SKM-1 treated with dmso at 0.1 percent for 144 hours (cell line): ENCODE results near the gene PIP4K2C.
A peak's percentile ranks its signal among the peaks of the same experiment; 100 is the strongest.
"Not testable (repeated sequence)": the region's sequence is repeated elsewhere in the genome, so short reads cannot be mapped to it uniquely, and the experiment has no call there.

ENCODE experiments used
- DNase-seq: peaks from one replicate; lab custom pipeline; 2025; ENCODE audit not compliant: unreplicated experiment; lab: John Stamatoyannopoulos, UW

The PIP4K2C gene

DNA sequence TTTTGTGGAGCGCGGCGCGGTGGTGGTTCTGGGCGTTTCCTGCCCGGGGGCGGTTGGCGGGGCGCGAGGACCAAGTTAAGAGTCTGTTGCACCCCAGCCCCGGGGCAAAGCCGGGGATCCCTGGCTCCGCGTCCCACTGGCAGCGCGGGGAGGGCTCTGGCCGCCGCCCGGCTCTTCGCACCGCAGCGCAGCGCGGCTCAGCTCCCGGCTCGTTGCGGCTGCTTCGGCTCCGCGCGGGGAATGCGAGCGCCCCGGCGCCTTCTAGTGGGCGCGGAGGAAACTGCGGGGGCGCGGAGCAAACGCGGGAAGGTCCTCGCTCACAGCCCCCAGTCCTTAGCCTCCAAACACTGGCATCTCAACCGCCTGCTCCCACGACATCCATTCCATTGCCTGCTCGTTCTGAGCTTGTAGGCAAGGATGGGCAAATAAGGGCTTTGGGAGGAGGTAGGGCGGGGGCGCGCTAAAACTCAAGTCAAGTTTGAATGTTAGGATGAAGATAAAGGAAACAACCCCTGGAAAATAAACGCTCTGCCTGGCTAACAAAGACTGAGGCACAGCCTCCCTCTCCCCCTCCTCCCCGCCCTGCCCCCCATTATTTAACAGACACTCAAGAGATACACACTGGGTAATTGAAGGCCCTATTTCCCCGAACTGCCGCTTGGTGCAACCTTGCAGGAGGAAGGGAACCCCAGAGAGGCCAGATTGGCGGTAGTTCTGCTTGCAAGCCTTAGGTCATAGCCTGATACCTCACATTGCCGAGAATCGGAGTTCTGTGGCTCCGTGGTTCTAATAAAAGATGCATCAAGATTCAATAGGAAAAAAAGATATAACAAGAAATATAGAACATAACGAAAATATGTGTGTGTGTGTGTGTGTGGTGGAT, 42.2 kb downstream of the PIP4K2C start, which contains the start of gene B4GALNT1:
Gene B4GALNT1, minus strand, starts transcription at position 244 of the 883 bp plus-strand sequence. CDS start 1,069 bp downstream, outside the sequence.
- DNase-seq, result peak; percentile 9

GRCh38 chr12:57636731-57637130, 45.7 kb downstream of the PIP4K2C start:
- DNase-seq, result not testable (repeated sequence)

GRCh38 chr12:57637364-57637763, 46.4 kb downstream of the PIP4K2C start:
- no peak for DNase-seq

DNA sequence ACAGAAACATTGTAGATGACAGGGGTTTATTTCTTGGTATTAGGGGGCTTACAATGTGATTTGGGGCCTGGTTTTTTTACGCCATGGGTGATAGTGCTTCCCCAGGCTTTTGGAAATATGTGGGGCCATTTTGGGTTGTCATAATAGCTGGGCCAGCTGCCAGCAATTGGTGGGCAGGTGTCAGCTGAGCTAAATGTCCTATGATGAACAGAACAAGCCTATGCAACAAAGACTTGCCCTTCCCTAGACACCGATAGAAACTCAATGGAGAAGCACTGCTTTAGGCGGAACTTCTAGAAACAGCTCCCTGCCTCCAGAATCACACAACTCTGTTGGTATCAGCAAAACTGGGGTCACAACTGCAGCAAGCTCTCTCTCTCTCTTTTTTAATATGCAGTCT, 47.1 kb downstream of the PIP4K2C start:
- DNase-seq, result no peak

DNA sequence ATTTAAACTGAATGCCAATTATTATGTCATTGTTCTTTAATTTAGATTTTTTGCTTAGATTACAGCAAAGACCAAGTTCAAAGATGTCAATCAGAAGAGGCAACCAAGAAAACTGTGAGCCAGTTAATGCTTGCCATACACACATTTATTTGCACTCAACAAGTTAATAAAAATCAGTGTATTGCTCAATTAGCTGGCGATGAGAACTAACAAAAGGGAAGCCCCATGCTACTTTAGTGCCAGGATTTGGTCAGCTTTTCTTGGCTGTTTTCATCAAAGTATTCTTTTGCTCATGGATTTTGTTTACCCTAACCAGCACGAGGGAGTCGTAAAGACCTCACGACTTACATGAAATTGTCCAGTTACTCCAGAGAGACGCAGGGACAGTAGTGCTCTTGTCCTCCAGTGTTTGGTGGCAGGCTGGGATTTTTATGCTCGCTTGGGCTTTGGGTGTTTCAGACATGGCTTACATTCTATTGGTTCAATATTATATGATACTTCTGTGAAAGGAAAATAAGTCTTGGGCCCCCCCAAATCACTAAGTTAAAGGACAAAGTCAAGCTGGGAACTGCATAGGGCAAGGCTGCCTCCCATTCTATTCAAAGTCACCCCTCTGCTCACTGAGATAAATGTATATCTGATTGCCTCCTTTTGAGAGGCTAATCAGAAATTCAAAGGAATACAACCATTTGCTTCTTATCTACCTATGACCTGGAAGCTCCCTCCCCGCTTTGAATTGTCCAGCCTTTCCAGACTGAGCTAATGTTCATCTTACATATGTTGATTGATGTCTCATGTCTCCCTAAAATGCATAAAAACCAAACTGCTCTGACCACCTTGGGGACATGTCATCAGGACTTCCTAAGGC, 49.4 kb downstream of the PIP4K2C start:
- DNase-seq, result no peak

- DNase-seq, result no peak
Measured at GRCh38 chr12:57641699-57642442, 50.9 kb downstream of the PIP4K2C start.

- DNase-seq, result not testable (repeated sequence)
Measured at GRCh38 chr12:57645990-57646658, 55.1 kb downstream of the PIP4K2C start.

- not testable (repeated sequence) for DNase-seq
Measured at GRCh38 chr12:57646659-57647049, 55.7 kb downstream of the PIP4K2C start.
